Immature natural killer cell (primary cell): Measurements from ENCODE around the gene TNS3. TPM values are rescaled to one million over a fixed set of nuclear protein-coding genes. Genes with fewer than 3 reads are reported as not detected.

Experiments
- DNase-seq, 3 donors: peaks; one replicate each; pipeline ENCODE4 v3.0.0; 2022; ENCODE audit warnings: mixed read lengths in 1 of 3
- H3K27ac Mint-ChIP-seq, 6 donors: one replicate each; pipeline ENCODE4 v1.8.0; 2020; ENCODE audit warnings: mixed read lengths in 6 of 6, mild to moderate bottlenecking in 5 of 6, inconsistent platforms in 4 of 6, moderate library complexity in 3 of 6
- H3K27me3 Mint-ChIP-seq, 3 donors: one replicate each; pipeline ENCODE4 v1.8.0; 2020 to 2021; ENCODE audit warnings: low read depth in 3 of 3, mild to moderate bottlenecking in 3 of 3, mixed read lengths in 3 of 3, moderate library complexity in 3 of 3, inconsistent platforms in 1 of 3
- H3K36me3 Mint-ChIP-seq, 3 donors: one replicate each; pipeline ENCODE4 v1.8.0; 2020; ENCODE audit warnings: mixed read lengths in 3 of 3, inconsistent platforms in 2 of 3, mild to moderate bottlenecking in 2 of 3
- H3K4me1 Mint-ChIP-seq, 2 donors: one replicate each; pipeline ENCODE4 v1.8.0; 2020; ENCODE audit warnings: inconsistent platforms in 2 of 2, mild to moderate bottlenecking in 2 of 2, mixed read lengths in 2 of 2, moderate library complexity in 1 of 2
- H3K4me3 Mint-ChIP-seq, 5 donors: one replicate each; pipeline ENCODE4 v1.8.0; 2020; ENCODE audit warnings: mild to moderate bottlenecking in 5 of 5, mixed read lengths in 5 of 5, inconsistent platforms in 3 of 5, moderate library complexity in 3 of 5
- H3K9me3 Mint-ChIP-seq, 6 donors: one replicate each; pipeline ENCODE4 v1.8.0; 2020; ENCODE audit warnings: mild to moderate bottlenecking in 6 of 6, mixed read lengths in 6 of 6, inconsistent platforms in 4 of 6, moderate library complexity in 3 of 6
- polyA plus RNA-seq, 3 donors: library from polyadenylated mRNA; unstranded; fragments of 300-500 nt; fragmentation: Illumina TruSeq; gene quantifications; one replicate each; pipeline ENCODE4 v1.2.3, GENCODE V29; 2021

TNS3 gene
- polyA plus RNA-seq, 3 donors from 2014 or later: 0.19 TPM; not detected in 2

- no peak overlapping the region for H3K4me3 Mint-ChIP-seq
- peaks cover 0 to 3% (median 0%) of the 10 kb centered on the region in 3 donors for H3K27me3 Mint-ChIP-seq
- H3K36me3 Mint-ChIP-seq: no peaks in the 10 kb centered on the region
- no peak overlapping the region for H3K27ac Mint-ChIP-seq
- no peaks in the 10 kb centered on the region for H3K9me3 Mint-ChIP-seq
- H3K4me1 Mint-ChIP-seq: no peaks in the 10 kb centered on the region
- no peak for DNase-seq
These were observed 204.2 kb downstream of the TNS3 start for GRCh38 chr7:47377741-47378140.

- Mint-ChIP-seq H3K27me3 (peaks cover 0 to 3% (median 0%) of the 10 kb centered on the region in 3 donors), H3K27ac (no peak overlapping the region)
These were observed 204.8 kb downstream of the TNS3 start for GRCh38 chr7:47376991-47377616.

GRCh38 chr7:47375121-47375938, 206.6 kb downstream of the TNS3 start:
- Mint-ChIP-seq H3K27me3 (peaks cover 0 to 3% (median 0%) of the 10 kb centered on the region in 3 donors), H3K27ac (no peak overlapping the region)

More at GRCh38 chr7:47376991-47377616, 204.8 kb downstream of the TNS3 start:
- H3K36me3 Mint-ChIP-seq: no peaks in the 10 kb centered on the region
- H3K4me1 Mint-ChIP-seq: no peaks in the 10 kb centered on the region
- no peak overlapping the region for H3K4me3 Mint-ChIP-seq
- no peaks in the 10 kb centered on the region for H3K9me3 Mint-ChIP-seq
- no peak for DNase-seq

GRCh38 chr7:47374538-47374937, 207.4 kb downstream of the TNS3 start:
- Mint-ChIP-seq H3K9me3 (no peaks in the 10 kb centered on the region), H3K36me3 (no peaks in the 10 kb centered on the region)
- no peak for DNase-seq

More at GRCh38 chr7:47375121-47375938, 206.6 kb downstream of the TNS3 start:
- no peak for DNase-seq
- Mint-ChIP-seq H3K36me3 (no peaks in the 10 kb centered on the region), H3K9me3 (no peaks in the 10 kb centered on the region), H3K4me3 (no peak overlapping the region), H3K4me1 (no peaks in the 10 kb centered on the region)

GRCh38 chr7:47373871-47374451, 207.9 kb downstream of the TNS3 start:
- Mint-ChIP-seq H3K27ac (no peak overlapping the region), H3K9me3 (no peaks in the 10 kb centered on the region), H3K4me1 (no peaks in the 10 kb centered on the region), H3K27me3 (peaks cover 0 to 3% (median 0%) of the 10 kb centered on the region in 3 donors), H3K4me3 (no peak overlapping the region), H3K36me3 (no peaks in the 10 kb centered on the region)
- no peak for DNase-seq

More at GRCh38 chr7:47374538-47374937, 207.4 kb downstream of the TNS3 start:
- H3K27me3 Mint-ChIP-seq: peaks cover 0 to 3% (median 0%) of the 10 kb centered on the region in 3 donors
- no peak overlapping the region for H3K4me3 Mint-ChIP-seq
- no peaks in the 10 kb centered on the region for H3K4me1 Mint-ChIP-seq
- H3K27ac Mint-ChIP-seq: no peak overlapping the region

- DNase-seq: no peak
- Mint-ChIP-seq H3K4me3 (no peak overlapping the region), H3K36me3 (no peaks in the 10 kb centered on the region), H3K4me1 (no peaks in the 10 kb centered on the region), H3K27me3 (peaks cover 0 to 3% (median 2%) of the 10 kb centered on the region in 3 donors), H3K9me3 (peaks cover 0 to 2% (median 0%) of the 10 kb centered on the region in 6 donors), H3K27ac (no peak overlapping the region)
These were observed 210.1 kb downstream of the TNS3 start for GRCh38 chr7:47371733-47372368.

- peaks cover 0 to 3% (median 2%) of the 10 kb centered on the region in 3 donors for H3K27me3 Mint-ChIP-seq
- no peaks in the 10 kb centered on the region for H3K36me3 Mint-ChIP-seq
- DNase-seq: no peak
- no peak overlapping the region for H3K27ac Mint-ChIP-seq
- peaks cover 0 to 2% (median 0%) of the 10 kb centered on the region in 6 donors for H3K9me3 Mint-ChIP-seq
- no peak overlapping the region for H3K4me3 Mint-ChIP-seq
- H3K4me1 Mint-ChIP-seq: no peaks in the 10 kb centered on the region
These were observed 210.6 kb downstream of the TNS3 start for GRCh38 chr7:47371317-47371716.

GRCh38 chr7:47370461-47371042, 211.4 kb downstream of the TNS3 start:
- H3K4me3 Mint-ChIP-seq: no peak overlapping the region
- no peak for DNase-seq
- H3K9me3 Mint-ChIP-seq: peaks cover 0 to 2% (median 0%) of the 10 kb centered on the region in 6 donors
- peaks cover 0 to 3% (median 2%) of the 10 kb centered on the region in 3 donors for H3K27me3 Mint-ChIP-seq
- H3K36me3 Mint-ChIP-seq: no peaks in the 10 kb centered on the region
- no peak overlapping the region for H3K27ac Mint-ChIP-seq
- no peaks in the 10 kb centered on the region for H3K4me1 Mint-ChIP-seq

- Mint-ChIP-seq H3K4me3 (no peak overlapping the region), H3K27ac (no peak overlapping the region), H3K9me3 (peaks cover 0 to 2% (median 0%) of the 10 kb centered on the region in 6 donors), H3K4me1 (no peaks in the 10 kb centered on the region), H3K36me3 (no peaks in the 10 kb centered on the region), H3K27me3 (peaks cover 0 to 2% (median 0%) of the 10 kb centered on the region in 3 donors)
- DNase-seq: no peak
These were observed 212.2 kb downstream of the TNS3 start for GRCh38 chr7:47369736-47370135.

GRCh38 chr7:47368190-47368812, 213.6 kb downstream of the TNS3 start:
- H3K36me3 Mint-ChIP-seq: no peaks in the 10 kb centered on the region
- H3K4me1 Mint-ChIP-seq: no peaks in the 10 kb centered on the region
- H3K4me3 Mint-ChIP-seq: no peak overlapping the region
- no peak for DNase-seq
- H3K27ac Mint-ChIP-seq: no peak overlapping the region
- H3K9me3 Mint-ChIP-seq: peaks cover 0 to 2% (median 0%) of the 10 kb centered on the region in 6 donors
- H3K27me3 Mint-ChIP-seq: peaks cover 0 to 2% (median 0%) of the 10 kb centered on the region in 3 donors

- Mint-ChIP-seq H3K4me1 (no peaks in the 10 kb centered on the region), H3K4me3 (no peak overlapping the region), H3K27me3 (peaks cover 0 to 2% (median 0%) of the 10 kb centered on the region in 3 donors), H3K36me3 (no peaks in the 10 kb centered on the region), H3K27ac (no peak overlapping the region), H3K9me3 (peaks cover 0 to 2% (median 0%) of the 10 kb centered on the region in 6 donors)
- DNase-seq: no peak
These were observed 214.5 kb downstream of the TNS3 start for GRCh38 chr7:47367369-47367768.

- Mint-ChIP-seq H3K4me1 (no peaks in the 10 kb centered on the region), H3K9me3 (peaks cover 0 to 2% (median 0%) of the 10 kb centered on the region in 6 donors), H3K4me3 (no peak overlapping the region), H3K27me3 (peaks cover 0 to 2% (median 0%) of the 10 kb centered on the region in 3 donors), H3K36me3 (no peaks in the 10 kb centered on the region), H3K27ac (no peak overlapping the region)
- no peak for DNase-seq
These were observed 215.0 kb downstream of the TNS3 start for GRCh38 chr7:47366960-47367359.

- Mint-ChIP-seq H3K36me3 (no peaks in the 10 kb centered on the region), H3K27me3 (peaks cover 0 to 3% (median 2%) of the 10 kb centered on the region in 3 donors), H3K27ac (no peak overlapping the region), H3K4me1 (no peaks in the 10 kb centered on the region), H3K4me3 (no peak overlapping the region), H3K9me3 (peaks cover 0 to 2% (median 0%) of the 10 kb centered on the region in 6 donors)
- no peak for DNase-seq
These were observed 215.7 kb downstream of the TNS3 start for GRCh38 chr7:47366211-47366610.
